ENCODE measurements around the gene DMD. TPM values are rescaled to one million over a fixed set of nuclear protein-coding genes. Genes with fewer than 3 reads are reported as not detected.

DMD gene
- total and polyA plus RNA-seq, 2 of the 8 experiments (the other 6 are each of a cell fraction or from before 2014, with no cell fraction given) = 4.8 to 7.4 TPM

DNA sequence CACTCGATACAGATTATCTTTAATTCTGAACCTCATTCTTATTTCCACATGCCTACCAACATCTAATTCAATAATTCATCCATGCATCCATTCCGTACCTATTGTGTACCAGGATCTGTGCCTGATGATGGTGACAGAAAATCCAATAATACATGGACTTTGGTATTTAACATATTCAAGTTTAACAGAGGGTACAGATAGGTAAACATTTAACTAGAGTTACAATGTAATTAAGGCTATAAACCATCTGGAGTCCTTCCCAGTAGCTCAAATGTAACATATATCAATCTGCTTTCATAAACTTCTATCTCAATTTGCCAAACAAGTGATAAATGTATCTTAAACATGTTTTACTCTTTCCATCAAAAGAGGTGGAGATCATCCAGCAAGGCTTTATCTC, 1578.0 kb downstream of the DMD start:
- Histone ChIP-seq H2AFZ (ENCODE audit: low read length) (no peak overlapping the region), H3K23me2 (ENCODE audit: low read depth, low read length) (no peaks in the 10 kb centered on the region), H2BK12ac (ENCODE audit: low read depth, low read length) (no peak overlapping the region), H3K79me2 (ENCODE audit: control insufficient read depth in 1 of 2, insufficient read depth in 2 of 2, low read length in 2 of 2) (no peaks in the 10 kb centered on the region), H3K4me3 (ENCODE audit: extremely low read depth in 1 of 4, insufficient read depth in 2 of 4, low read depth in 3 of 4, low read length in 4 of 4) (no peak overlapping the region), H4K8ac (ENCODE audit: extremely low read depth, insufficient read depth, low read length) (no peak overlapping the region), H3K18ac (ENCODE audit: extremely low read depth, low read length) (no peak overlapping the region), H3K9me3 (ENCODE audit: insufficient read depth in 2 of 2, low read depth in 1 of 2, low read length in 1 of 2) (no peaks in the 10 kb centered on the region), H3K4ac (replicated peaks; ENCODE audit: insufficient read length, low read depth, low read length) (no peak overlapping the region), H2BK5ac (ENCODE audit: low read depth, low read length) (no peak overlapping the region), H3K4me2 (ENCODE audit: insufficient read depth in 1 of 2, low read depth in 2 of 2, low read length in 2 of 2) (no peak overlapping the region), H3K14ac (ENCODE audit: insufficient read length) (no peak overlapping the region), H2BK20ac (ENCODE audit: low read length) (no peak overlapping the region), H3K56ac (replicated peaks; ENCODE audit: insufficient read length, low read depth, low read length) (no peak overlapping the region), H4K20me1 (replicated peaks in 1 of 2; ENCODE audit: control insufficient read depth in 1 of 2, insufficient read depth in 2 of 2, low read length in 2 of 2) (no peaks in the 10 kb centered on the region), H3K79me1 (ENCODE audit: low read depth, low read length) (no peaks in the 10 kb centered on the region), H3K4me1 (replicated peaks in 1 of 4; ENCODE audit: control insufficient read depth in 3 of 4, insufficient read depth in 4 of 4, low read length in 3 of 4) (no peaks in the 10 kb centered on the region), H3K36me3 (ENCODE audit: control insufficient read depth in 2 of 4, insufficient read depth in 4 of 4, low read length in 3 of 4) (no peaks in the 10 kb centered on the region), H4K91ac (replicated peaks; ENCODE audit: insufficient read length, low read length) (no peak overlapping the region), H2BK15ac (ENCODE audit: low read length) (no peak overlapping the region), H2AK5ac (ENCODE audit: low read depth, low read length) (no peak overlapping the region), H3K9ac (replicated peaks in 1 of 4; ENCODE audit: extremely low read depth in 1 of 4, low read depth in 3 of 4, low read length in 3 of 4) (no peak overlapping the region), H3K23ac (ENCODE audit: insufficient read length) (no peak overlapping the region), H3K27me3 (replicated peaks in 1 of 4; ENCODE audit: control insufficient read depth in 3 of 4, extremely low read depth in 1 of 4, insufficient read depth in 3 of 4, low read length in 3 of 4) (no peaks in the 10 kb centered on the region), H3K27ac (ENCODE audit: low read depth, low read length) (no peak overlapping the region), H2BK120ac (replicated peaks; ENCODE audit: low read depth, low read length) (no peak overlapping the region), H4K5ac (ENCODE audit: insufficient read length, low read depth, low read length) (no peak overlapping the region)
- DNase-seq (ENCODE audit: low read depth in 1 of 2, low spot score in 2 of 2) = no peak
- WGBS, 2 experiments (ENCODE audit: extremely low coverage in 1 of 2, insufficient coverage in 1 of 2, insufficient read length in 1 of 2, insufficient replicate concordance in 2 of 2, low coverage in 1 of 2, low lambda C conversion rate in 2 of 2, missing lambda C conversion rate in 1 of 2) = 86% methylated on average over 2 of the region's 2 CpGs; no CpG with 5 or more reads in 1 of the 2 experiments
- CTCF ChIA-PET (ENCODE audit: partially characterized antibody) = no interaction called here
- POLR2A ChIA-PET (ENCODE audit: partially characterized antibody) = no interaction called here
- TF ChIP-seq CBX8 (IDR thresholded peaks at IDR 0.05; ENCODE audit: borderline replicate concordance, low read depth, low read length) (no peak), YY1 (IDR thresholded peaks at IDR 0.05; ENCODE audit: low read depth, low read length) (no peak), SIN3A (conservative IDR thresholded peaks at IDR 0.05 in 1 of 2, IDR thresholded peaks at IDR 0.05 in 1 of 2; ENCODE audit: low read depth in 1 of 2, low read length in 2 of 2) (no peak), ASH2L (IDR thresholded peaks at IDR 0.05; ENCODE audit: low read length) (no peak), SP4 (IDR thresholded peaks at IDR 0.05; ENCODE audit: low read length) (no peak), SUZ12 (IDR thresholded peaks at IDR 0.05; ENCODE audit: low read length) (no peak), JUND (IDR thresholded peaks at IDR 0.05; ENCODE audit: low read length) (no peak), TBP (IDR thresholded peaks at IDR 0.05; ENCODE audit: low read depth, low read length) (no peak), KDM4A (IDR thresholded peaks at IDR 0.05; ENCODE audit: low read depth, low read length, severe bottlenecking) (no peak)
- no peak for FAIRE-seq

All from H1 (cell line).